ENCODE results near the gene DUS2.
"Not testable (repeated sequence)": the region's sequence is repeated elsewhere in the genome, so short reads cannot be mapped to it uniquely, and the experiment has no call there.

DUS2 gene

DNA sequence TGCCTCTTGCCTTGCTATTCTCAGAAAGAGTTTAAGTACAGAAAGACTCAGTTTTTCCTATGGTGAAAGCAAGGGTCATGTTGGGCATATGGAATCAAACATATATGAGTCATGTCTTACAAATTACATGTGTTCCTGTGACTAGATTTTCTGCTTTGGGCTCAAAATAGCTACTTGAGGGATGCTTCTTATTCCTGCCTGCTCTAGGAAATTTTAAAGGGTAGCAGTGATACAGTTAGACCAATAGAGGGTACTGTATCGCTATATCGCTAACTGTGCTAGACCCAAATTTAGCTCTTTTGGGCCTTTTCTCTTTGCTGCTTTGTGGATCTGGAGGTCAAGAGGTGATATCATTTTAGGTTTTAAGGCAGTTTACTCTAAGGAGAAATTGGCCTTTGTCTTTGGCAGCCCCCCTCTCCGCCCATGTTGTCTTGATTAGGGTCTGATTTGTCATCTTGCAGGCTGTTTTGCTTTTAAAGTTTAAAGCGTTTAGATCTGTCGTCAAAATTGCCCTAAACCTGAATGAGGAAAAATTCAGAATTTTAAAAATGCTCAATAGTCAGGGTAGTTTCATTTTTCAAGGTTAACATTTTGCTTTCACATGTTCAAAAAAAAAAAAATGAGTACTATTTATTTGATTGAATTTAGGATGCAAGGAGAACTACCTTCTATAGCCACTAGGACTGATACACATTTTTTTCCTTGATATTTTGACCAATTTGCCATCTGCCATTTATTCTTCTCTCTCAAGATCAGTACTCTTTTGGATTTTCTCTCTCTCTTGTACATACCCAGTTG, 70.9 kb downstream of the DUS2 start:
- DNase-seq: no peak

DNA sequence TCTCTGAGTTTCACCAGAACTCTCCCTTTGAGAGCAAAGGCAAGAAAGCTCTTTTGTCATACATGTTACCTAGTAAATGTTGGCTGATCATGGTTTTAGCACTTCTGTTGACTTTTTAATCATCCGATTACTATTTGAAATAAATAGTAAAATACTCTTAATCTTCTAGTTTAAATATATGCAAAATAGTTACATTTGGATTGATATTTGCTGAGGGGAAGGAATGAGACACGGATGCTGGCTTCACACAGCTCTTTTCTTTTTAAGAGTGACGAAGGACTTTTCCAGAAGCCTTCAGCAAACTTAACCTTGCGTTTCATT, 71.5 kb downstream of the DUS2 start:
- no peak for DNase-seq

DNA sequence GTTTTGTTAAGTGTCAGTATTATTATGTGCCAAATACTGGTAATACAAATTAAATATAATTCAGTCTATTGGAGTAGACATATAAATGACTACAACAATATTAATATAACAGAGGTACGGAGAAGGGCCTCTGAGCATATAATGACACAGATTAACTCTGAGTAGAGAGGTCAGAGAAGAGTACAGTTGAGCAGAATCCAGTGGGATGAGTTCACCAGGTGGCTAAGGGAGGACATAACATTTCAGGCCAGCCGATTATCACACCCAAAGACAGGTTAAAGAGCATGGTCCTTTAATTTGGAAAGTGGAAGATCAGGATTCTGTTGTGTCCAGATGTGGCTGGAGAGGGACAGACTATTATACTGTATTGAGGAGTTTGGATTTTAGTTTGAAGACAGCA, 73.4 kb downstream of the DUS2 start:
- DNase-seq: no peak

DNA sequence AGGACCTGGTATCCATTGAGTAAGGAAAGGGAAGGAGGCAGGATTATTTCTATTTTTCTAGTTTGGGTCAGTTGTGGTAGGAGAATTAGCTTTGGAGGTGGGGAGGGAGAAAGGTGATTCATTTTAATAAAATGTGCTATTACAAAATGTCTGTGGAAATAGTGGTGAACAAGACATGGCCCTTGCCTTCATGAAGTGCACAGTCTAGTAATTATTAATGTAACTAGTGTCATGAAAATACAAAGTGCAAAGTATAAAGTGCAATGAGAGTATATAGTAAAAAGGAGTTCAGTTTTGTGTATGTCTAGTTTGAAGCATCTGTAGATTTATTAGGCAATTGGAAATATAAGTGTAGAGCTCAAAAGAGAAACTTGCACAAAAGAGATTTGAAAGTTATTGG, 74.0 kb downstream of the DUS2 start:
- DNase-seq: no peak

DNA sequence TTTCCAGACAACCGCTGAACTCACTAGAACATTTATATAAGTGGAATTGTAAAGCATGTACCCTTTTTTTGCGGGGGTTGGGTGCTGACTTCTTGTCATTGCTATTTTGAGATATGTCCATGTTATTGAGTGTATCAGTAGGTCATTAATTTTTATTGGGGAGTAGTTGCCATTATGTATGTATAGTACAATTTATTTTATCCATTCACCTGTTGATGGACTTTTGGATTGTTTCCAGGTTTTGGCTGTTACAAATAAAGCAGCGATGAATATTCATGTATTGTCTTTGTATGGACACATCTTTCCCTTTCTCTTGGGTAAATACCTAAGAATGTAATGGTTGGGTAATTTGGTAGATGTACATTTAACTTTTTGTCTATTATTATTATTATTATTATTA, 74.8 kb downstream of the DUS2 start:
- DNase-seq: no peak

DNA sequence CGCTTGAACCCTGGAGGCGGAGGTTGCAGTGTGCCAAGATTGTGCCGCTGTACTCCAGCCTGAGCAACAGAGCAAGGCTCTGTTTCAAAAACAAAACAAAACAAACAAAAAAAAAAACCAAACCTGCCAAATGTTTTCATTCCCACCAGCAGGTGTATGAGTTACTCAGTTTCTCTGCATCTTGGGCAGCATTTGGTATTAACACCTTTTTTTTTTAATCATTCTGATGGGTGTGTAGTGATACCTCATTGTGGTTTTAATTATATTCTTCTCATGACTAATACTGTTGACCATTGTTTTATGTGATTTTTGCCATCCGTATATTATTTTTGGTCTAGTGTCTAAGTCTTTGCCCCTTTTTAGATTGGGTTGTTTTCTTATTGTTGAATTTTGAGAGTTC, 77.4 kb downstream of the DUS2 start:
- no peak for DNase-seq

DNA sequence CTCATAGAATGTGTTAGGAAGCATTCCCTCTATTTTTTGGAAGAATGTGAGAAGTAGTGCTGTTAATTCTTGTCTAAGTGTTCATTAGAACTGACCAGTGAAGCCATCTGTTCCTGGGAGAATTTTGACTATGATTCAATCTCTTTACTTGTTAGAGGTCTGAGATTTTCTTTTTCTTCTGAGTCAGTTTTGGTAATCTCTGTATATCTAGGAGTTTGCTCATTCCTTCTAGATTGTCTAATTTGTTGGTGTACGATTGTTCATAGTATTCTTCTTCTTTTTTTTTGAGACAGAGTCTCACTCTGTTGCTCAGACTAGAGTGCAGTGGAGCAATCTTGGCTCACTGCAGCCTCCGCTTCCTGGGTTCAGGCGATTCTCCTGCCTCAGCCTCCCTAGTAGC, 82.5 kb downstream of the DUS2 start:
- no peak for DNase-seq

DNA sequence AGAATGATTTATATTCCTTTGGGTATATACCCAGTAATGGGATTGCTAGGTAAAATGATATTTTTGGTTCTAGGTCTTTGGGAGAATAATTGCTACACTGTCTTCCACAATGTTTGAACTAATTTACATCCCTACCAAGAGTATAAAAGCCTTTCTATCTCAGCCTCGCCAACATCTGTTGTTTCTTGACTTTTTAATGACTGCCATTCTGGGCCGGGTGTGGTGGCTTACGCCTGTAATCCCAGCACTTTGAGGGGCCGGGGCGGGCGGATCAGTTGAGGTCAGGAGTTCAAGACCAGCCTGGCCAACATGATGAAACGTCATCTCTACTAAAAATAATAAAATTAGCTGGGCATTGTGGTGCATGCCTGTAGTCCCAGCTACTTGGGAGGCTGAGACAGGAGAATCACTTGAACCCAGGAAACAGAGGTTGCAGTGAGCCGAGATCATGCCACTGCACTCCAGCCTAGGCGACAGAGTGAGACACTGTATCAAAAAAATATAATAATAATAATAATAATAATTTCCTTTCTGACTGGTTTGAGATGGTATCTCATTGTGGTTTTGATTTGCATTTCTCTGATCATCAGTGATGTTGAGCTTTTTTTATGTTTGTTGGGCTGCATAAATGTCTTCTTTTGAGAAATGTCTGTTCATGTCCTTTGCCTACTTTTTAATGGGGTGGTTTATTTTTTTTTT, 84.3 kb downstream of the DUS2 start:
- not testable (repeated sequence) for DNase-seq

DNA sequence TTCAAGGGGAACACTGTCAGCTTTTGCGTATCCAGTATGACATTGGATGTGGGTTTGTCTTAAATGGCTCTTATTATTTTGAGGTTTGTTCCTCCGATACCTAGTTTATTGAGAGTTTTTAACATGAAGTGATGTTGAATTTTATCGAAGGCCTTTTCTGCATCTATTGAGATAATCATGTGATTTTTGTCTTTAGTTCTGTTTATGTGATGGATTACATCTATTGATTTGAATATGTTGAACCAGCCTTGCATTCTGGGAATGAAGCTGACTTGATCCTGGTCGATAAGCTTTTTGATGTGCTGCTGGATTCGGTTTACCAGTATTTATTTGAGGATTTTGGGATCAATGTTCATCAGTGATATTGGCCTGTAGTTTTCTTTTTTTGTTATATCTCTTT, 86.1 kb downstream of the DUS2 start:
- not testable (repeated sequence) for DNase-seq

DNA sequence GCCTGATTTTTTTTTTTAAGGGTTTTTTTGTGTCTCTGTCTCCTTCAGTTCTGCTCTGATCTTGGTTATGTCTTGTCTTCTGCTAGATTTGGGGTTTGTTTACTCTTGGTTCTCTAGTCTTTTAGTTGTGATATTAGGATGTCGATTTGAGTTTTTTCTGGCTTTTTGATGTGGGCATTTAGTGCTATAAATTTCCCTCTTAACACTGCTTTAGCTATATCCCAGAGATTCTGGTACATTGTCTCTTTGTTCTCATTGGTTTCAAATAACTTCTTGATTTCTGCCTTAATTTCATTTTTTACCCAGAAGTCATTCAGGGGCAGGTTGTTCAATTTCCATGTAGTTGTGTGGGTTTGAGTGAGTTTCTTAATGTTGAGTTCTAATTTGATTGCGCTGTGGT, 87.5 kb downstream of the DUS2 start:
- not testable (repeated sequence) for DNase-seq

DNA sequence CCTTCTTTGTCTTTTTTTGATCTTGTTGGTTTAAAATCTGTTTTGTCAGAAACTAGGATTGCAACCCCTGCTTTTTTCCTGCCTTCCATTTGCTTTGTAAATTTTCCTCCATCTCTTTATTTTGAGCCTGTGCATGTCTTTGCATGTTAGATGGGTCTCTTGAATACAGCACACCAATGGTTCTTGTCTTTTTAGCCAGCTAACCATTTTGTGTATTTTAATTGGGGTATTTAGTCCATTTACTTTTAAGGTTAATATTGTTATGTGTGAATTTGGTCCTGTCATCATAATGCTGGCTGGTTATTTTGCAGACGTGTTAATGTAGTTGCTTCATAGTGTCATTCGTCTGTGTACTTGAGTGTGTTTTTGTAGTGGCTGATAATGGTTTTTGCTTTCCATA, 88.3 kb downstream of the DUS2 start:
- DNase-seq: no peak

DNA sequence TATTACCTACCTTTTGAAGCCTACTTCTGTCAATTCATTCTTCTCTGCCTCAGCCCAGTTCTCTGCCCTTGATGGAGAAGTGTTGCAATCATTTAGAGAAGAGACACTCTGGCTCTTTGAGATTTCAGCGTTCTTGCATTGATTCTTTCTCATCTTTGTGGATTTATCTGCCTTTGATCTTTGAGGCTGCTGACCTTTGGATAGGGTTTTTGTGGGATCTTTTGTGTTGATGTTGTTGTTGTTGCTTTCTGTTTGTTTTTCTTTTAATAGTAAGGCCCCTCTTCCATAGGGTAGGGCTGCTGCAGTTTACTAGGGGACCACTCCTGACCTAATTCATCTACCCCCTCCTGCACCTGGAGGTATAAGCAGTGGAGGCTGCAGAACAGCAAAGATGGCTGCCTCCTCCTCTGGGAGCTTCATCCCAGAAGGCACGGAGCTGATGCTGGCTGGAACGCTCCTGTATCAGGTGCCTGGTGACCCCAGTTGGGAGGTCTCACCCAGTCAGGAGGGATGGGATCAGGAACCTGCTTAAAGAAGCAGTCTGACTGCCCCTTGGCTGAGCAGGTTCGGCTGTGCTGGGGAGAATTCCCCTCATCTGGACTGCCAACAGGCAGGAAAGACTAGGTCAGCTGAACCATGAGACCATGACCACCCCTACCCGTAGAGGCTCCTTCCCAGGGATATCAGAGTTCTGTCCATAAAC, 90.1 kb downstream of the DUS2 start:
- no peak for DNase-seq

DNA sequence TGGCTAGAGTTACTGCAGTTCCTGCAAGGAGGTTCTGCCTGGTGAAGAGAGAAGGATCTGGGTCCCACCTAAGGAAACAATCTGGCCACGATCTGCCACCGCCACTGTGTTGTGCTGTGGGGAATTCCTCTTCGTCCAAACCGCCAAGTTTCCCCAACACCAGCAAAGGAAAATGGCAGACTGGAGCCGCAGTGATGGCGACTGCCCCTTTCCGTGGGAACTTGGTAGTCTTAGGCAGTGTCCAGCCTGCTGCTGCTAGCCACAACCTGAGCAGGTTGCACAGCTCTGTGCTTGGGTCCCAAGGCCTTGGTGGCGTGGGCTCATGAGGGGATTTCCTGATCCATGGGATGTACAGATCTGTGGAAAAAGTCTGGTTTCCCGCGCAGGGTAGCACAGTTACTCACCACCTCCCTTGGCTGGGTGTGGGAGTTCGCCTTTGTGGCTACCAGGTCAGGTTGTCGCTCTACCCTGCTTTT, 90.7 kb downstream of the DUS2 start:
- no peak for DNase-seq

DNA sequence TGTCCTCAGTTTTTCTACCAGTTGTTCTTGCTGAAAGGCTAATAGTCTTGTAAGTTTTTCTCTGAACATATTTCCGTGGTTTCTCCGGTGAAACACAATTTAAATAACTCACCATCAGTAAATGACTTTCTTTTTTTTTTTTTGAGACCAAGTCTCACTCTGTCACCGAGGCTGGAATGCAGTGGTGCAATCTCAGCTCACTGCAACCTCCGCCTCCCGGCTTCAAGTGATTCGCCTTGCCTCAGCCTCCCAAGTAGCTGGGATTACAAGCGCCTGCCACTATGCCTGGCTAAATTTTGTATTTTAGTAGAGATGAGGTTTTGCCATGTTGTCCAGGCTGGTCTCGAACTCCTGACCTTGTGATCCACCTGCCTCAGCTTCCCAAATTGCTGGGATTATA, 91.9 kb downstream of the DUS2 start:
- DNase-seq: not testable (repeated sequence)

DNA sequence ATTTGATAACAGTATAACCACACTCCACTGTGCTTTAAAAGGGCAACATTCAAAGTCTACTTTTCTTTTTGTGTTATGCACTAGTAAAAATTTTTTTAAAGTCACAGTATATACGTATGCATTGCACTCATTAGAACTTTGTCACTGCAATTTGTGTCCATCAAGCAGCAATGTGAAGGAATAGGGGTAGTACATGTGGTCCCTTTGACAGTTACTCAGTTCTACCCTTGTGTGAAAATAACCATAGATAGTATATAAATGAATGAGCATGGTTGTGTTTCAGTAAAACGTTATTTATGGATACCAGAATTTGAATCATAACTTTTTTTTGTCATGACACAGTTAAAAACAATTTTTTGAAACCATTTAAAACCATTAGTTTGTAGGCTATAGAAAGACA, 92.8 kb downstream of the DUS2 start:
- DNase-seq: no peak

DNA sequence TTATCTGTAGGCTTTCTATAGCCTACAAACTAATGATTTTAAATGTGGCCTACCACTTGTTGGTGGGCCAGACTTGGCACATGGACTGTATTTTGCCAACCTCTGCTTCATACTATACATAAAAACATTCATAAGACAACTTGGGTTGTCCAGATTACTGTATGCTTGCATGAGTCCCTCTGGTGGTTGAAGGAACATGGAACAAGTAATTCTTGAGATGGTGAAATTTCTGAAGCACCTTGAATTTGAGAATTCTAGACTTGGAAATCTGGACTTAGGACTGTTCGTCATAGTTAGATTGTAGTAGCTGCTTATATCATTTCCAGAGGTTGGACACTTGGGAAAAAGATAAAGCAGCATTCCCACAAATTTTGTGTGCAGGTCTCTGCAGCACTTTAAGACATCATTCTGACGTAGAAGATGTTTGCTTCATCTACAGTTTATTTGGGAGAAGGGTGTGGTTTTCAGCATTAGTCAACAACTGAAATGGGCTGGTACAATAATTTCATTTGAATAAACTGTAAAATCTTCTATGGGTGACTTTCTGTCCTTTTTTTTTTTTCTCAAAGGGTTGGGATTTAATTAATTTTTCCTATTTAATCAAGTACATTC, 93.3 kb downstream of the DUS2 start:
- no peak for DNase-seq

DNA sequence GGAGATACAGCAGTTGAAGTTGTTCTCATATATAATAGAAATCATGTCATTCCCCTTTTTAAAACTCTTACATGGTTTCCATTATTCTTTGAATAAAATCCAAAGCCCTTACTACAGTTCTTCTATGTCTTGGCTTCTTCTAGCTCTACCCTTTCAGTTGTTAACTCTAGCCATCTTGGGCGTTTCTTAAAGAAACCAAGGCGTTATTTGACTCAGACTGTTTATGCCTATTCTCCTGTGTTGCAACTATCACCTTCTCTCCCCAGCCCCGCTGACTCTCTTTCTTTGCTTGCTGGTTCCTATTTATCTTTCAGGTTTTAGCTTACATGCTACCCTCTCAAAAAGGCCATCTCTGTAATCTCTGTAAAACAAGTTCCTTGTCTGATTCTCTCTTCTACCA, 94.8 kb downstream of the DUS2 start:
- no peak for DNase-seq

DNA sequence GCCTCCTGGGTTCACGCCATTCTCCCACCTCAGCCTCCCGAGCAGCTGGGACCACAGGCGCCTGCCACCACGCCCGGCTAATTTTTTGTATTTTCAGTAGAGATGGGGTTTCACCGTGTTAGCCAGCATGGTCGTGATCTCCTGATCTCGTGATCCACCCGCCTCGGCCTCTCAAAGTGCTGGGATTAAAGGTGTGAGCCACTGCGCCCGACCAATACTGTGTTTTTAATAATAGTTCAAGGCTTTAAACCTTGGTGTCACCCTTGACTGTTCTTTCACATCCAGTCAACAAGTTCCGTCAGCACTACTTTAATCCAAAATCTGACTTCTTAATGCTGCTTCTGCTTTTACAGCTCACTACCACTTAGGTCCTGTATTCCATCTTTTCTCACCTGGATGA, 95.9 kb downstream of the DUS2 start:
- DNase-seq: not testable (repeated sequence)

DNA sequence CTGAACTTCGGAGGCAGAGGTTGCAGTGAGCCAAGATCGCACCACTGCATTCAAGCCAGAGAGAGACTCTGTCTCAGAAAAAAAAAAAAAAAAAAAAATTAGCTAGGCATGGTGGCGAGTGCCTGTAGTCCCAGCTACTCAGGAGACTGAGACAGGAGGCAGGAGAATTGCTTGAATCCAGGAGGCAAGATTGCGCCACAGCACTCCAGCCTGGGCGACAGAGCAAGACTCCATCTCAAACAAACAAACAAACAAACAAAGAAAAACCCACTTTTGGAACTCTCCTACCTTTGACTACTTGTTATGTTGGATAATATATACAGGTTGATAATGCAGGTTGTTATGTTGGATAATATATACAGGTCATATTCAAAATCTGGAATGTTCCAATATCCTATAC, 97.4 kb downstream of the DUS2 start:
- not testable (repeated sequence) for DNase-seq

DNA sequence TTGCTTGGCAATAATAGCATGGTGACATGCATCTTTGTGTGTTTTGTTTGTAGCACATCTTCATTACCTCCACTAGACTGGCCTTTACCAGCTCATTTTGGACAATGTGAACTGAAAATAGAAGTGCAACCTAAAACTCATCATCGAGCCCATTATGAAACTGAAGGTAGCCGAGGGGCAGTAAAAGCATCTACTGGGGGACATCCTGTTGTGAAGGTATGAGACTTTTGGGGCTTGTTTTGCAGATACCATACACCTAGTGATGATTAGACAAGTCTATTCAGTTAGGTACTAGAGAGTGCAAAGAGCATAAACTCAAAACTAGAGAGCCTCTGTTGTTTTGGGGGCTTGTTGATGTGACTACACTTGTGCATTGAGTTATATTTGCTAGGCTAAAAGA, 103.3 kb downstream of the DUS2 start:
- DNase-seq: no peak

DNA sequence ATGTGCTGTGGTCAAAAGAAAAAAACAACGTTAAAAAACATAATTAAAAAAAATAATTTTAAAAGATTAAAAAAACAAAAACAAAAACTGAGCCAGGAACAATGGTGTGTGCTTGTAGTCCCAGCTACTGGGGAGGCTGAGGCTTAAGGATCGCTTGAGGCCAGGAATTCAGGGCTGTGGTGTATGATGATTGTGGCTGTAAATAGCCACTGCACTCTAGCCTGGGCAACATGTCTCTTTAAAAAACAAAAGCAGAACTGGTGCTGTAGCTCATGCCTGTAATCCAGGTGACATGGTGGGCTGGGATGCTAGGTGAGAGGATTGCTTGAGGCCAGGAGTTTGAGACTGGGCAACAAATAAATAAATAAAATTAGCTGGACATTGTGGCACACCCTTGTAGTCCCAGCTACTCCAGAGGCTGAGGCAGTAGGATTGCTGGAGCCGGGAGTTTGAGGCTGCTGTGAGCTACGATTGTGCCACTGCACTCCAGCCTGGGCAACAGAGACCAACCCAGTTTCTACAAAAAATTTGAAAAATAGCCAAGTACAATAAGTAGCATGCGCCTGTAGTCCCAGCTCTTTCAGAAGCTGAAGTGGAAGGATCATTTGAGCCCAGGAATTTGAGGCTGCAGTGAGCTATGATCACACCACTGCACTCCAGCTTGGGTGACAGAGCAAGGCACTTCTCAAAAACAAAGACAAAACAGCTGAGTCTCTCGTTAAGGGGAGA, 105.7 kb downstream of the DUS2 start:
- DNase-seq: no peak

Measured in activated CD4-positive, CD25-positive, alpha-beta regulatory T cell (primary cell).